Pulmonary artery endothelial cell (primary cell): ENCODE measurements around the gene PAFAH1B1. TPM values are rescaled to one million over a fixed set of nuclear protein-coding genes. Genes with fewer than 3 reads are reported as not detected.
"Not testable (repeated sequence)": the region's sequence is repeated elsewhere in the genome, so short reads cannot be mapped to it uniquely, and the experiment has no call there.

Experiments used
- DNase-seq: peaks from one replicate; pipeline ENCODE4 v3.0.0-alpha.2; 2011; ENCODE audit warnings: low read depth, low spot score
- total RNA-seq: library from RNA; depleted of rRNA; stranded (reverse); fragments of >200 nt; gene quantifications from 2 replicates; pipeline ENCODE4 v1.2.3, GENCODE V29; 2014

Gene PAFAH1B1
- total RNA-seq, 1 donor from 2014 or later: 78.7 TPM

DNA sequence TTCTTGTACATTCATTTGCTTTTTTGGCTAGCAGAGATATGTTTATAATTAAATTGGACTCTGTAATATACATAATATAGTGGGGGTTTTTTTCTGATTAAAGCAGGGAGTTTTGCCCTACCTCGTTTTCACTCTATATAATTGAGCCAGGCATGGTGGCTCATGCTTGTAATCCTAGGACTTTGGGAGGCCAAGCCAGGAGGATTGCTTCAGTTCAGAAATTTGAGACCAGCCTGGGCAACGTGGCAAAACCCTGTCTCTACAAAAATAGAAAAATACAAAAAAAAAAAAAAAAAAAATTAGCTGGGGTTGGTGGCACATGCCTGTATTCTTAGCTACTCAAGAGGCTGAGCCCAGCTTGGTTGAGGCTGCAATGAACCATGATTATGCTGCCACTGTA lies 42.2 kb downstream of the PAFAH1B1 start:
- no peak for DNase-seq

DNA sequence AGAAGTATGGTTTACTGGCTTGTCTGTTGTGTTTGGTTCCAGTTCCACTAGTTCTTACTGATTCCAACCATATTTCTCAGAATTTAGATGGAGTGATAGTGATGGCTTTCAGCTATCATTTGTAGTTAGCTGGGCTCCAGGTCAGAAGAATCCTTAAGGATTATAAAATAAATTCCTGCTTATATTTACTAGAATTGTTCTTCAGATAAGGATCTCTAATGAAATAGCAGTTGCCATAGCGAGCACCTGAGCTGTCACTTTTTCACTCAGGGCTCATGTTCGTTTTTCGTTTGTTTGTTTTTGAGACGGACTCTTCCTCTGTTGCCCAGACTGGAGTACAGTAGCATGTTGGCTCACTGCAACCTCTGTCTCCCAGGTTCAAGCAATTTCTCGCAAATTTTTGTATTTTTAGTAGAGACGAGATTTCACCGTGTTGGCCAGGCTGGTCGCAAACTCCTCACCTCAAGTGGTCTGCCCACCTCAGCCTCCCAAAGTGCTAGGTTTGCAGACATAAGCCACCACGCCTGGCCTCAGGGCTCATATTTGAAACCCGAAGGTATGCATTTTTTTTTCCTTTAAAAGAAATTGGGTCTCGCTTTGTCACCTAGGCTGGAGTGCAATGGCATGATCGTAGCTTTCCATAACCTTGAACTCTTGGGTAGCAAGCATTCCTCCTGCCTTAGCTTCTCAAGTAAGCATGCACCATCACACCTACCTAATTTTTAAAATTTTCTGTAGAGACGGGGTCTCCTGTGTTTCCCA lies 42.9 kb downstream of the PAFAH1B1 start:
- no peak for DNase-seq

- DNase-seq: no peak
Observed at GRCh38 chr17:2637422-2637821, 44.0 kb downstream of the PAFAH1B1 start.

DNA sequence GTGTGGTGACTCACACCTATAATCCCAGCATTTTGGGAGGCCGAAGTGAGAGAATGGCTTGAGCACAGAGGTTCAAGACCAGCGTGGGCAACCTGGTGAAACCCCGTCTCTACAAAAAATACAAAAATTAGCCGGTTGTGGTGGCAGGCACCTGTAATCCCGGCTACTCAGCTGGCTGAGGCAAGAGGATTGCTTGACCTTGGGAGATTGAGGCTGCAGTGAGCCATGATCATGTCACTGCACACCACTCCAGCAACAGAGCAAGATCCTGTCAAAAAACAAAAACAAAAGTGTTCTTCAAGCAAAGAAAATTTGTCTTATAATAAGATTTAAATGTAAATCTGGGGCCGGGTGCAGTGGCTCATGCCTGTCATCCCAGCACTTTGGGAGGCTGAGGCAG lies 51.5 kb downstream of the PAFAH1B1 start:
- no peak for DNase-seq

DNA sequence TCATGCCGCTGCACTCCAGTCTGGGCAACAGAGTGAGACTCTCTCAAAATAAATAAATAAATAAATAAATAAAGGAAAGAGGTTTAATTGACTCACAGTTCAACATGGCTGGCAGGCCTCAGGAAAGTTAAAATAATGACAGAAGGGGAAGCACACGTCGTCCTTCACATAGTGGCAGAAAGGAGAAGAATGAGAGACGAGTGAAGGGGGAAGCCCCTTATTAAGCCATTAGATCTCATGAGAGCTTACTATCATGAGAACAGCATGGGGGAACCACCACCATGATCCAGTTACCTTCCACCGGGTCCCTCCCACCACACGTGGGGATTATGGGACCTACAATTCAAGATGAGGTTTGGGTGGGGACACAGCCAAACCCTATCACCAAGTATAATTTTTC lies 54.5 kb downstream of the PAFAH1B1 start:
- no peak for DNase-seq

GRCh38 chr17:2649191-2649590 lies 55.7 kb downstream of the PAFAH1B1 start:
- no peak for DNase-seq

DNA sequence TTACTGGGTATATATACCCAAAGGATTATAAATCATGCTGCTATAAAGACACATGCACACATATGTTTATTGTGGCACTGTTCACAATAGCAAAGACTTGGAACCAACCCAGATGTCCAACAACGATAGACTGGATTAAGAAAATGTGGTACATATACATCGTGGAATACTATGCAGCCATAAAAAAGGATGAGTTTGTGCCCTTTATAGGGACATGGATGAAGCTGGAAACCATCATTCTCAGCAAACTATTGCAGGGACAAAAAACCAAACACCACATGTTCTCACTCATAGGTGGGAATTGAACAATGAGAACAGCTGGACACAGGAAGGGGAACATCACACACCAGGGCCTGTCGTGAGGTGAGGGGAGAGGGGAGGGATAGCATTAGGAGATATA lies 59.5 kb downstream of the PAFAH1B1 start:
- not testable (repeated sequence) for DNase-seq

- no peak for DNase-seq
Observed at GRCh38 chr17:2655546-2655945, 62.1 kb downstream of the PAFAH1B1 start.

GRCh38 chr17:2656283-2656682 lies 62.8 kb downstream of the PAFAH1B1 start:
- DNase-seq: no peak

DNA sequence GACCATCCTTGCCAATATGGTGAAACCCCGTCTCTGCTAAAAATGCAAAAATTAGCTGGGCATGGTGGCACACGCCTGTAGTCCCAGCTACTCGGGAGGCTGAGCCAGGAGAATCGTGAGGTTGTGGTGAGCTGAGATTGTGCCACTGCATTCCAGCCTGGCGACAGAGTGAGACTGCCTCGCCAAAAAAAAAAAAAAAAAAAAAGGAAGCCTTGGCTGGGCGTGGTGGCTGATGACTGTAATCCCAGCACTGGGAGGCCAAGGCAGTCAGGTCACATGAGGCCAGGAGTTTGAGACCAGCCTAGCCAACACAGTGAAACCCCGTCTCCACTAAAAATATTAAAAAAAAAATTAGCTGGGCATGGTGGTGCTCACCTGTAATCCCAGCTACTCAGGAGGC lies 65.9 kb downstream of the PAFAH1B1 start:
- DNase-seq: not testable (repeated sequence)

DNA sequence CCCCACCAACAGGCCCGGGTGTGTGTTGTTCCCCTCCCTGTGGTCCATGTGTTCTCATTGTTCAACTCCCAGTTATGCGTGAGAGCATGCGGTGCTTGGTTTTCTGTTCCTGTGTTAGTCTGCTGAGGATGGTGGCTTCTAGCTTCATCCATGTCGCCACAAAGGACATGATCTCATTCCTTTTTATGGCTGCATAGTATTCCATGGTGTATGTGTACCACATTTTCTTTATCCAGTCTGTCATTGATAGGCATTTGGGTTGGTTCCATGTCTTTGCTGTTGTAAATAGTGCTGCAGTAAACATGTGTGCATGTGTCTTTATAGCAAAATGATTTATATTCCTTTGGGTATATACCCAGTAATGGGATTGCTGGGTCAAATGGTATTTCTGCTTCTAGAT lies 67.0 kb downstream of the PAFAH1B1 start:
- not testable (repeated sequence) for DNase-seq

GRCh38 chr17:2672026-2672425 lies 78.6 kb downstream of the PAFAH1B1 start:
- DNase-seq: no peak

GRCh38 chr17:2679247-2679646 lies 85.8 kb downstream of the PAFAH1B1 start:
- DNase-seq: not testable (repeated sequence)

GRCh38 chr17:2680961-2681360 lies 87.5 kb downstream of the PAFAH1B1 start:
- DNase-seq: no peak

DNA sequence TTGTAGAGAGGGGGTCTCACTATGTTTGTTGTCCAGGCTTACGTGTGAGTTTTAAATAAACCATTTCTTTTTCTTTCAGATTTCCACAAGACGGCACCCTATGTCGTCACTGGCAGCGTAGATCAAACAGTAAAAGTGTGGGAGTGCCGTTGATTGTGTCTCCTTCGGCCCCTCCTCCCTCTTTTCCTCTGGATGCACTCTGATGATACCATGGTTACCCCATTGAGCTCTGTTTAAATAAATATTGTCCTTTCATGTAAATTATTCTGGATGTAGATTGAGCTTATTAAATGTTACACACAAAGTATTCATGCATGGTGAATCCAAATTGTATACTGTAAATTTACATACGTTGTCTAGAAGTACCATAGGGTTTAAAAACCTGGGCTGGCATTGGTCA lies 88.2 kb downstream of the PAFAH1B1 start:
- DNase-seq: no peak

DNA sequence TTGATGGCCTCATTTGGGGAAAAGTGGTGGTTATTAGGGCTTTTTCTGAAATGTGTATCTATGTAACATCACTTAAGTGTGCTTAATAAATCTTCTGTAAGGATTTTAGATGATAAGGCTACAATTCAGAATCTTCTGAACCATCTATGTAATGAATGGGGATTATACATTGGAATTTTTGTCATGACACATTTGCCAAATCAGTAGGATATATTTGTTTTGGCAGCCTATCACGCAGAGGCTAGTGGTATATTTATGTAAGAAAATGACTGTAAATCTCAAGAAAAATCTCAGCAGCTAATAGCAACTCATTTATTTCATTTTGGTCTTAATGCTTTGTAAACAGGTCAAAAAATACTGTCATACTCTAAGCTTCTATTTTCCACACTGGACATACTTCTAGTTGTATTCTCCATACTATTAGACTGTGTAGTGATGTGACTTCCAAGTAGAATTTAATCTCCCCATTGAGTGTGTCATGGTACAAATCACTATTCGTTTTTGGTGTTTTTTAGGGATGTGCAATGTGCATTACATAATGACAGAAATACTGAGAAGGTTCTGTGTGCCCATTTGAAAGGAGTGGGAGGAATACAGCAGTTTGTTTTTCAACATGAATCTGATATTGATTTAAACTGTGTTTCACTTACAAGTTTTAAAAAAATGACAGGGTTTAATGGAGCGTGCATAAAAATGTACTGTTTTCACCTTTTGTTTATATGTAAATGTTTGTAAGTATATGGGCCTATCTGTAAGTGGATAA lies 88.9 kb downstream of the PAFAH1B1 start:
- no peak for DNase-seq

GRCh38 chr17:2683912-2684311 lies 90.5 kb downstream of the PAFAH1B1 start:
- DNase-seq: no peak

- no peak for DNase-seq
Observed at GRCh38 chr17:2684549-2684948, 91.1 kb downstream of the PAFAH1B1 start.

DNA sequence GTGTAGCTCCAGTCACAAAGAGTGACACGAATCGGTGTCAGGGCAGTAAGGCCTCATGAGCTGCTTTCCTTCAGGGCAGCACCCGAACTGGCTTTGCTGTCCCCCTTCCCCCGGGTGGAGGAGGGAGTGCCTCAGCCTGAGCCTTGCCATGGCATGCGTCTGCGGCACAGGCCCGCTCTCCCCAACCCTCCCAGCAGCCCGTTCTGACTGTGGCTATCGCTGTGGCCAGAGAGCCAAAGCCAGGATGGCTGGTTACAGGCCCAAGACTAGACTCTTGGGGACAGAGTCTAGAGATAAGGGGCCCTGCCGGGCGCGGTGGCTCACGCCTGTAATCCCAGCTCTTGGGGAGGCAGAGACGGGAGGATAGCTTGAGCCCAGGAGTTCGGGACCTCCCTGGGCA lies 92.2 kb downstream of the PAFAH1B1 start:
- DNase-seq: no peak

DNA sequence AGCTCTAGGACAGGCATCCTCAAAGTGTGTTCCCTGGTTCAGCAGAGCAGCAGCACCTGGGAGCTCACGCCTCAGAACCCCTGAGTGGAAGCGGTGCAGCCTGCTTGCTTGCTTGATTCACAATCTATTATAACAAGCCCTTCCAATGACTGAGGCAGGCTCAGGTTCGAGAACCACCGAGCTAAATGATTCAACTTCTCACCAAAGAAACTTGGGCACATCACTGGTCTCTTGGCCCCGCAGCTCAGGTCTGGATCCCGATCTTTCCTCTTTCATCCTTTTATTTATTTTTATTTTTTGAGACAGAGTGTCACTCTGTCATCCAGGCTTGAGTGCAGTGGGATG lies 93.6 kb downstream of the PAFAH1B1 start:
- DNase-seq: no peak

GRCh38 chr17:2688351-2689342 lies 95.2 kb downstream of the PAFAH1B1 start:
- no peak for DNase-seq
